ENCODE measurements around the gene LARP7. TPM values are rescaled to one million over a fixed set of nuclear protein-coding genes. Genes with fewer than 3 reads are reported as not detected.
"Not testable (repeated sequence)": the region's sequence is repeated elsewhere in the genome, so short reads cannot be mapped to it uniquely, and the experiment has no call there.

Gene LARP7
- total RNA-seq, 1 donor from 2014 or later: 7.3 TPM

DNA sequence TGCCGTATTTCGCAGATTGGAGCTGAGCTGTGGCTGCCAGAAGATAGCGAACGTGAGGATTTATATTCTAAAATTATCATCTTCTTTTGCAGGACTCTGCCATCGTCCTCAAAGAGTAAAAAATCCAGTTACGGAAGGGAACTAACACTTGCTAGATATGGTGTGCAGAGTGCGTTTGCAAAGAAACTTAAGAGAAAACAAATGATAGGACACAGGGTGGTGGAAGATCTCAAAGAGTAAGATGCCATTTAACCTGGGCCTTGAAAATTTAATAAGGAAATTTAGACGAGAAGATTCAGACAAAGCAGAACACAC is 566 bp downstream of the LARP7 start:
- H3K9me3 ChIP-seq: no peaks in the 10 kb centered on the region
- H3K4me3 ChIP-seq: peak overlapping the region; percentile 67 to 82
- peak overlapping the region; percentile 94 to 98 for H3K27ac ChIP-seq
- no peaks in the 10 kb centered on the region for H3K27me3 ChIP-seq
- intact Hi-C loops (cut with DNase I): loop anchor here (1.0 to 5.0 kb wide), 2 partner anchors 406 to 490 kb away; partner anchors contain the start of genes AP1AR and FAM241A
- DNase-seq (ENCODE audit: low spot score in 2 of 2): no peak
- no peaks in the 10 kb centered on the region for H3K36me3 ChIP-seq
- peaks cover 0 to 11% of the 10 kb centered on the region in 2 donors for H3K4me1 ChIP-seq
- TF ChIP-seq, protein P1, sequence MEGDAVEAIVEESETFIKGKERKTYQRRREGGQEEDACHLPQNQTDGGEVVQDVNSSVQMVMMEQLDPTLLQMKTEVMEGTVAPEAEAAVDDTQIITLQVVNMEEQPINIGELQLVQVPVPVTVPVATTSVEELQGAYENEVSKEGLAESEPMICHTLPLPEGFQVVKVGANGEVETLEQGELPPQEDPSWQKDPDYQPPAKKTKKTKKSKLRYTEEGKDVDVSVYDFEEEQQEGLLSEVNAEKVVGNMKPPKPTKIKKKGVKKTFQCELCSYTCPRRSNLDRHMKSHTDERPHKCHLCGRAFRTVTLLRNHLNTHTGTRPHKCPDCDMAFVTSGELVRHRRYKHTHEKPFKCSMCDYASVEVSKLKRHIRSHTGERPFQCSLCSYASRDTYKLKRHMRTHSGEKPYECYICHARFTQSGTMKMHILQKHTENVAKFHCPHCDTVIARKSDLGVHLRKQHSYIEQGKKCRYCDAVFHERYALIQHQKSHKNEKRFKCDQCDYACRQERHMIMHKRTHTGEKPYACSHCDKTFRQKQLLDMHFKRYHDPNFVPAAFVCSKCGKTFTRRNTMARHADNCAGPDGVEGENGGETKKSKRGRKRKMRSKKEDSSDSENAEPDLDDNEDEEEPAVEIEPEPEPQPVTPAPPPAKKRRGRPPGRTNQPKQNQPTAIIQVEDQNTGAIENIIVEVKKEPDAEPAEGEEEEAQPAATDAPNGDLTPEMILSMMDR (IDR thresholded peaks at IDR 0.05): no peak

DNA sequence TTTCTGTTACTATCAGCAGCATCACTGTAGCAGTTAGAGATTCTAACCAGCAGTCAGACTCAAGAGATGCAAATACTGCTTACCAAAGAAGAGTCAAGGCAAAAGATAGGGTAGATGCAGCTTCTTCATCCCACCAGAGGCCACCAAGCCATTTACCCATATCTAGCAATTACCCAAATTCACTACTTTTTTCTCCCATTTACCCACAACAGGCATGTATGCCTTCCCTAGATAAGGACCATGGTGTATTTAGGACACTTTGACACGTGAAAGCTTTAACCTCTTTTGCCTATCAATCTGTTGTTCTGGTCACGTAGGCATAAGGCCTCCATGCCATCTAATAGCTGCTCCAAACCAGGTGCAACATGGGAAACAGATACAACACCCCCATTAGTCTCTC is 5.6 kb downstream of the LARP7 start:
- no peak for DNase-seq (ENCODE audit: low spot score in 2 of 2)
- no peak overlapping the region for H3K27ac ChIP-seq
- peaks cover 0 to 6% of the 10 kb centered on the region in 2 donors for H3K4me1 ChIP-seq
- TF ChIP-seq, protein P1 (IDR thresholded peaks at IDR 0.05): no peak
- peaks cover 23% of the 10 kb centered on the region in 2 donors for H3K36me3 ChIP-seq
- no peak overlapping the region for H3K4me3 ChIP-seq
- H3K9me3 ChIP-seq: no peaks in the 10 kb centered on the region
- intact Hi-C loops (cut with DNase I): no loop called here
- no peaks in the 10 kb centered on the region for H3K27me3 ChIP-seq

DNA sequence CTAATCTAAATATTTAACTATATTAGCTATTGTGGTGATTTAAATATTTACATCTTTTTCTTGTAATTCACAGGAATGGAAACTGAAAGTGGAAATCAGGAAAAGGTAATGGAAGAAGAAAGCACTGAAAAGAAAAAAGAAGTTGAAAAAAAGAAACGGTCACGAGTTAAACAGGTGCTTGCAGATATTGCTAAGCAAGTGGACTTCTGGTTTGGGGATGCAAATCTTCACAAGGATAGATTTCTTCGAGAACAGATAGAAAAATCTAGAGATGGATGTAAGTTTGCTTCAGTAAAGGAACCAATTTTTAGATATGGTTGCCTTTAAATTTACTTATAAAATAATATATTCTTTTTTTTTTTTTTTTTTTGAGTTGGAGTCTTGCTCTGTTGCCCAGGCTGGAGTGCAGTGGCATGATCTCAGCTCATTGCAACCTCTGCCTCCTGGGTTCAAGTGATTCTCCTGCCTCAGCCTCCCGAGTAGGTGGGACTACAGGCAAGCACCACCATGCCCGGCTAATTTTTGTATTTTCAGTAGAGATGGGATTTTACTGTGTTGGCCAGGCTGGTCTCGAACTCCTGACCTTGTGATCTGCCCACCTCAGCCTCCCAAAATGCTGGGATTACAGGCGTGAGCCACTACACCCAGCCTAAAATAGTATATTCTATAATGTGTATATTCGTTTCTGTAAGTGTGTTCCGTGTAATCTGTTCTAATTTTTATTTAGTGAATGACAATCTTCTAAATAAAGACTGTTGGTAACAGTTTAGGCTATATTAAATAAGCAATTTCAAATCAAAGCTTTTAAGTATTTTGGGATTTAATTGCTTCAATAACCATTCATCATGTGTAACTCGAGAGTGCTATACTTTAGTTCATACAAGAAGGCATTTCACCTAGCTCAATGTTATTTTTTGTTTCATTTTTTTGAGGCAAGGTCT is 7.9 kb downstream of the LARP7 start:
- H3K27me3 ChIP-seq; H3K27ac ChIP-seq; H3K4me3 ChIP-seq; intact Hi-C loops (cut with DNase I); H3K4me1 ChIP-seq; DNase-seq (ENCODE audit: low spot score in 2 of 2); H3K9me3 ChIP-seq: not testable (repeated sequence)
- H3K36me3 ChIP-seq: peaks cover 30 to 42% of the 10 kb centered on the region in 2 donors

DNA sequence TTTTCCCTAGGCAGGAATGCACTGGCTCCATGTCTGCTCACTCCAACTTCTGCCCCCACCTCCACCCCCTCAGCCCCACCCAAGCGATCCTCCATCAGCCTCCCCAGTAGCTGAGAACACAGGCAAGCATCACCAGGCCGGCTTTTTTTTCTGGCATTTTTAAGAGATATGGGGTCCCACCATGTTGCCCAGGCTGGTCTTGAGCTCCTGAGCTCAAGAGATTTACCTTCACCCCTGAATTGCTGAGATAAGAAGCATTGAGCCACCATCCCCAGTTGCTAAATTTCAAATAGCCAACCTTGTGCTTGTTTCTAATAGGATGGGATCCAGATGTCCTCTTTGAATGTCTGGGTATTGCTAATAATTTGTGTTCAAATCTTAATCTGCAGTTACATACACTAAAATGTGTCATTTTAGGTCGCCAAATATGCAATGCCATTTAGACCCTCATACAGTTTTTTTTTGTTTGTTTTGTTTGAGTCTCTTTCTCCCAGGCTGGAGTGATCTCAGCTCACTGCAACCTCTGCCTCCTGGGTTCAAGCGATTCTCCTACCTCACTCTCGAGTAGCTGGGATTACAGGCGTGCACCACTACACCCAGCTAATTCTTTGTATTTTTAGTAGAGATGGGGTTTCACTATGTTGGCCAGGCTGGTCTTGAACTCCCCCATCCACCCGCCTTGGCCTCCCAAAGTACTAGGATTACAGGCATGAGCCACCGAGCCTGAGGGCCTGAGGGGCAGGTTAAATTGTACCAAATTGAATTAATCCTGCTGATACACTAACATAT is 8.8 kb downstream of the LARP7 start:
- no peak for DNase-seq (ENCODE audit: low spot score in 2 of 2)
- H3K27me3 ChIP-seq: no peaks in the 10 kb centered on the region
- no peak overlapping the region for H3K27ac ChIP-seq
- no peaks in the 10 kb centered on the region for H3K4me1 ChIP-seq
- H3K4me3 ChIP-seq: no peak overlapping the region
- TF ChIP-seq, protein P1 (IDR thresholded peaks at IDR 0.05): no peak
- no peaks in the 10 kb centered on the region for H3K9me3 ChIP-seq
- H3K36me3 ChIP-seq: peaks cover 31 to 51% of the 10 kb centered on the region in 2 donors
- intact Hi-C loops (cut with DNase I): no loop called here

DNA sequence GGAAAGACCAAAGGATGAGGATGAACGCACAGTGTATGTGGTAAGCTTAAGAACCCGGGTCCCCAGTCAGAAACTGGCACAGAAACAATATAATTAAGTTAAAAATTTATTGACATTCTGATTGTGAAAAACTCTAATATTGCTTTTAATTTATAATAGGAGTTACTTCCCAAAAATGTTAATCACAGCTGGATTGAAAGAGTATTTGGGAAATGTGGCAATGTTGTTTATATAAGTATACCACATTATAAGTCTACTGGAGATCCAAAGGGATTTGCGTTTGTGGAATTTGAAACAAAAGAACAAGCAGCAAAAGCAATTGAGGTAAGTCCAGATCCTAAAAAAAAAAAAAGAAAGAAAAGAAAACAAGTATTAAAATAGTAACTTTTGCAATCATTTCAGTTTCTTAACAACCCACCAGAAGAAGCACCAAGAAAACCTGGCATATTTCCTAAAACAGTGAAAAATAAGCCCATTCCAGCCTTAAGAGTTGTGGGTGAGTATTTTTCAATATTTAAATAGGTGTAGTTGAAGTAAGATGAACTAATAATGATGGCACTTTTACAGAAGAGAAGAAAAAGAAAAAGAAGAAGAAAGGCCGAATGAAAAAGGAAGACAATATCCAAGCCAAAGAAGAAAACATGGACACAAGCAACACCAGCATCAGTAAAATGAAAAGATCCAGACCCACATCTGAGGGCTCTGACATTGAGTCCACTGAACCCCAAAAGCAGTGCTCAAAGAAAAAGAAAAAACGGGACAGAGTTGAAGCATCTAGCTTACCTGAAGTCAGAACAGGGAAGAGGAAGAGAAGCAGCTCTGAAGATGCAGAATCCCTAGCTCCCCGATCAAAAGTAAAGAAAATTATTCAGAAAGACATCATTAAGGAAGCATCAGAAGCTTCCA is 9.9 kb downstream of the LARP7 start:
- H3K27ac ChIP-seq: no peak overlapping the region
- H3K9me3 ChIP-seq: no peaks in the 10 kb centered on the region
- intact Hi-C loops (cut with DNase I): no loop called here
- DNase-seq (ENCODE audit: low spot score in 2 of 2): no peak
- peaks cover 41 to 61% of the 10 kb centered on the region in 2 donors for H3K36me3 ChIP-seq
- TF ChIP-seq, protein P1 (IDR thresholded peaks at IDR 0.05): no peak
- no peaks in the 10 kb centered on the region for H3K4me1 ChIP-seq
- H3K27me3 ChIP-seq: no peaks in the 10 kb centered on the region
- no peak overlapping the region for H3K4me3 ChIP-seq

Data from ascending aorta (tissue), 2 donors.